HepG2 (cell line): ENCODE measurements around the gene PRKAG1. TPM values are rescaled to one million over a fixed set of nuclear protein-coding genes. Genes with fewer than 3 reads are reported as not detected.

Experiments used
- BATF2 ChIP-seq: sonication (generic); formaldehyde crosslinking; IDR thresholded peaks from 2 replicates; pipeline ENCODE4 v1.8.0; 2022; ENCODE audit warnings: mild to moderate bottlenecking, missing genetic modification reagents, moderate library complexity
- CHCHD3 ChIP-seq: sonication (generic); formaldehyde crosslinking; IDR thresholded peaks from 2 replicates; pipeline ENCODE4 v1.8.0; 2022; ENCODE audit warnings: mild to moderate bottlenecking, missing genetic modification reagents, moderate library complexity
- GMEB2 ChIP-seq: IDR thresholded peaks from 2 replicates; pipeline ENCODE4 v1.6.1; 2016; ENCODE audit warnings: missing biosample characterization, missing genetic modification reagents, low read depth
- HOXD1 ChIP-seq: sonication (generic); formaldehyde crosslinking; IDR thresholded peaks from 2 replicates; pipeline ENCODE4 v1.5.0; 2020; ENCODE audit warnings: missing genetic modification reagents
- IRF2 ChIP-seq: IDR thresholded peaks from 2 replicates; pipeline ENCODE4 v1.6.1; 2018; ENCODE audit warnings: missing genetic modification reagents, missing compliant biosample characterization
- KDM2A ChIP-seq: sonication (generic); formaldehyde crosslinking; IDR thresholded peaks from 2 replicates; pipeline ENCODE4 v1.4.0; 2020; ENCODE audit warnings: low read depth, missing genetic modification reagents, borderline replicate concordance
- KDM4B ChIP-seq: sonication (generic); formaldehyde crosslinking; IDR thresholded peaks from 2 replicates; pipeline ENCODE4 v1.4.0; 2020; ENCODE audit warnings: missing genetic modification reagents
- KMT2B ChIP-seq: IDR thresholded peaks from 2 replicates; pipeline ENCODE4 v1.6.1; 2016; ENCODE audit warnings: missing genetic modification reagents, missing compliant biosample characterization
- RFXANK ChIP-seq: IDR thresholded peaks from 2 replicates; pipeline ENCODE4 v1.6.1; 2016
- THAP7 ChIP-seq: sonication (generic); formaldehyde crosslinking; IDR thresholded peaks from 2 replicates; pipeline ENCODE4 v1.8.1; 2023; ENCODE audit warnings: mild to moderate bottlenecking, missing genetic modification reagents
- TRIM24 ChIP-seq: sonication (generic); formaldehyde crosslinking; IDR thresholded peaks from 2 replicates; pipeline ENCODE4 v1.8.0; 2022; ENCODE audit warnings: mild to moderate bottlenecking, missing genetic modification reagents
- ZNF331 ChIP-seq: sonication (generic); formaldehyde crosslinking; IDR thresholded peaks from 2 replicates; pipeline ENCODE4 v1.4.0; 2020; ENCODE audit warnings: missing genetic modification reagents
- ZNF430 ChIP-seq: sonication (generic); formaldehyde crosslinking; IDR thresholded peaks from 2 replicates; pipeline ENCODE4 v1.9.0; 2021; ENCODE audit warnings: mild to moderate bottlenecking, missing genetic modification reagents
- ZNF547 ChIP-seq: sonication (generic); formaldehyde crosslinking; IDR thresholded peaks from 2 replicates; pipeline ENCODE4 v1.5.1; 2020; ENCODE audit warnings: mild to moderate bottlenecking, missing genetic modification reagents
- ZNF550 ChIP-seq: sonication (generic); formaldehyde crosslinking; IDR thresholded peaks from 2 replicates; pipeline ENCODE4 v1.4.0; 2020; ENCODE audit warnings: mild to moderate bottlenecking, missing genetic modification reagents, borderline replicate concordance
- ZNF569 ChIP-seq: sonication (generic); formaldehyde crosslinking; IDR thresholded peaks from 2 replicates; pipeline ENCODE4 v1.5.0; 2020; ENCODE audit warnings: mild to moderate bottlenecking, missing genetic modification reagents, moderate library complexity, borderline replicate concordance
- ZNF609 ChIP-seq: sonication (generic); formaldehyde crosslinking; IDR thresholded peaks from 2 replicates; pipeline ENCODE4 v1.4.0; 2020; ENCODE audit warnings: mild to moderate bottlenecking, missing genetic modification reagents, borderline replicate concordance
- ZNF703 ChIP-seq: sonication (generic); formaldehyde crosslinking; IDR thresholded peaks from 2 replicates; pipeline ENCODE4 v1.5.1; 2020; ENCODE audit warnings: missing genetic modification reagents, mild to moderate bottlenecking, moderate library complexity, borderline replicate concordance
- ZNF709 ChIP-seq: sonication (generic); formaldehyde crosslinking; IDR thresholded peaks from 2 replicates; pipeline ENCODE4 v1.5.0; 2020; ENCODE audit warnings: mild to moderate bottlenecking, missing genetic modification reagents
- ZNF746 ChIP-seq: sonication (generic); formaldehyde crosslinking; IDR thresholded peaks from 2 replicates; pipeline ENCODE4 v1.8.0; 2022; ENCODE audit warnings: mild to moderate bottlenecking, missing genetic modification reagents
- ZZZ3 ChIP-seq: sonication (generic); formaldehyde crosslinking; IDR thresholded peaks from 2 replicates; pipeline ENCODE4 v1.4.0; 2020; ENCODE audit warnings: missing genetic modification reagents, mild to moderate bottlenecking, borderline replicate concordance
- polyA plus RNA-seq, 8 experiments: library from polyadenylated mRNA; depleted of rRNA in 3 of 8; stranded (reverse) in 7 of 8; unstranded in 1 of 8; fragments of >200 nt; fragmentation: Illumina TruSeq in 4 of 8; extraction: Trizol in 4 of 8; gene quantifications; 2 replicates each; pipeline versions ENCODE4 v1.2.1 to v1.2.3, GENCODE V29; 2011 to 2016; ENCODE audit warnings: low read depth in 4 of 8, missing spikeins in 1 of 8, mixed read lengths in 1 of 8; ENCODE audit not compliant: insufficient read depth in 1 of 8
- total RNA-seq, 5 experiments: library from RNA; depleted of rRNA; stranded (reverse); fragments of >200 nt; fragmentation: Illumina TruSeq; extraction: Trizol; gene quantifications; 2 replicates each; pipeline ENCODE4 v1.2.3, GENCODE V29; 2016; ENCODE audit warnings: low read depth in 1 of 5

The PRKAG1 gene
- total and polyA plus RNA-seq, 2 of the 13 experiments (the other 11 are each of a cell fraction or from before 2014, with no cell fraction given), result 26.1 to 32.8 TPM

GRCh38 chr12:48980389-48980952 lies 38.1 kb downstream of the PRKAG1 start (continued):
- TF ChIP-seq CHCHD3 (CRISPR knock-in tag) (no peak), TRIM24 (CRISPR knock-in tag) (no peak), ZNF746 (CRISPR knock-in tag) (no peak), ZNF430 (CRISPR knock-in tag) (no peak), KDM4B (CRISPR knock-in tag) (no peak), KMT2B (no peak), ZNF547 (CRISPR knock-in tag) (0 out of 2 replicates have a peak, but pooled peaks have one; percentile 30), GMEB2 (CRISPR knock-in tag) (no peak), BATF2 (CRISPR knock-in tag) (no peak), KDM2A (CRISPR knock-in tag) (peak; percentile 45), THAP7 (CRISPR knock-in tag) (no peak), ZNF709 (CRISPR knock-in tag) (no peak), ZNF703 (CRISPR knock-in tag) (no peak), IRF2 (no peak), ZZZ3 (CRISPR knock-in tag) (no peak), RFXANK (CRISPR knock-in tag) (no peak), ZNF550 (no peak), ZNF569 (CRISPR knock-in tag) (no peak), ZNF609 (CRISPR knock-in tag) (0 out of 2 replicates have a peak, but pooled peaks have one; percentile 26), HOXD1 (CRISPR knock-in tag) (0 out of 2 replicates have a peak, but pooled peaks have one; percentile 23), ZNF331 (no peak)
